ENCODE data around the gene CELSR2.
A peak's percentile ranks its signal among the peaks of the same experiment; 100 is the strongest.

CELSR2 gene

DNA sequence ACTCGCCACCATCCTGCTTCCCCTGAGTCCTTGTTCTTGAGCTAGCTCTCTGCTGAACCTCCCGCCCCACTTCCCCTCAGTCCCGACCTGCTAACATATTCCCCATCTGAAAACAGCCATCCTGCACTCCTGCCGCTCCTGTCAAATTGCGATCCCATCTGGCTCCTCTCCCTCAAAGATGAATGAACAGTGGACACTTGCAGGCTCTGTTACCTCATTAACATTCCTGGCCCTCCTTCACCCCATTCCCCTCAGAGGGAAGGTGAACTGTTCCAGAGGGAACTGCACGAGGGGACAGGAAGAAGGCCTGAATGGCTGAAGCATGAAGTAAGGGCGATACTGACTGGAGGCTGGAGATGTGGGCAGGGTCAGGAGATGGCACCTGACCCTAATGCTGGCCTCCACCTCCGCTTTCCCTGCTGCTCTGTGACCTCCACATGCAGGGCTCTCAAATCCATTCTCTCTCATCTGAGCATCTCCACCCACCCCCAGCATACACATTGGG is 7.4 kb upstream of the CELSR2 start:
- TF ChIP-seq POLR2AphosphoS5 (IDR thresholded peaks at IDR 0.05; ENCODE audit: low read depth, low read length) (no peak), SPI1 (IDR thresholded peaks at IDR 0.05; ENCODE audit: low read depth, low read length) (no peak), TAF1 (IDR thresholded peaks at IDR 0.05; ENCODE audit: low read depth, low read length) (no peak), PAX5 (IDR thresholded peaks at IDR 0.05; ENCODE audit: insufficient read depth, low read length, severe bottlenecking) (no peak), POLR2A (IDR thresholded peaks at IDR 0.05; ENCODE audit: low read depth, low read length) (no peak), POU2F2 (IDR thresholded peaks at IDR 0.05; ENCODE audit: low read depth, low read length) (no peak)
- no peak for DNase-seq (ENCODE audit: insufficient read length, low spot score)
- no peak for FAIRE-seq

GRCh38 chr1:109242387-109242786 is 7.0 kb upstream of the CELSR2 start:
- TF ChIP-seq POU2F2 (IDR thresholded peaks at IDR 0.05; ENCODE audit: low read depth, low read length), result no peak
- no peak for DNase-seq (ENCODE audit: insufficient read length, low spot score)
- FAIRE-seq, result no peak

DNA sequence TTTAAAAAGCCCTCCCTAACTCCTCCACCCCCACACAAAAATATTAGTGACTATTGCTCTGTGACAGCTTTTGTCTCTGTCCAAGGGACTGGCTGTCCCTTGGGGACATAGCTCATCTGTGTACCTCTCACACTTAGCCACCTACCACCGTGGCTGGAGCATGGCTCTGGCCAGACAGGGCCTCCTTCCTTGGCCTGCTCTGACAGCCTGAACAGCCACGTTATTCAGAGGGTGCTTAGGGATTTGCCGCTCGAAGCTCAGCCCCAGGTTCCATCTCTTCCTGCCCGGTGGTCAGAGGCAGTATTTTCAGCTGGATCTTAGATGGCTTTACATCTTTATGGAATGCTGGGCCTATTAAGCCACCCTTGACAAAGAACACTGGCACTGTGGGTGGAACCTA is 6.1 kb upstream of the CELSR2 start:
- no peak for TF ChIP-seq POLR2A (IDR thresholded peaks at IDR 0.05; ENCODE audit: low read depth, low read length)
- no peak for FAIRE-seq
- no peak for DNase-seq (ENCODE audit: insufficient read length, low spot score)

- no peak for FAIRE-seq
Measured at GRCh38 chr1:109243860-109244552, 5.3 kb upstream of the CELSR2 start.

GRCh38 chr1:109246141-109246551 is 3.2 kb upstream of the CELSR2 start:
- FAIRE-seq, result no peak
- DNase-seq (ENCODE audit: insufficient read length, low spot score), result no peak
- TF ChIP-seq POU2F2 (IDR thresholded peaks at IDR 0.05; ENCODE audit: low read depth, low read length) (no peak), POLR2AphosphoS5 (IDR thresholded peaks at IDR 0.05; ENCODE audit: low read depth, low read length) (no peak)

More at GRCh38 chr1:109243860-109244552, 5.3 kb upstream of the CELSR2 start:
- no peak for TF ChIP-seq POU2F2 (IDR thresholded peaks at IDR 0.05; ENCODE audit: low read depth, low read length)
- no peak for TF ChIP-seq SPI1 (IDR thresholded peaks at IDR 0.05; ENCODE audit: low read depth, low read length)
- TF ChIP-seq POLR2A (IDR thresholded peaks at IDR 0.05; ENCODE audit: low read depth, low read length), result no peak
- TF ChIP-seq POLR2AphosphoS5 (IDR thresholded peaks at IDR 0.05; ENCODE audit: low read depth, low read length), result no peak
- no peak for TF ChIP-seq PAX5 (IDR thresholded peaks at IDR 0.05; ENCODE audit: insufficient read depth, low read length, severe bottlenecking)
- no peak for TF ChIP-seq TAF1 (IDR thresholded peaks at IDR 0.05; ENCODE audit: low read depth, low read length)
- no peak for DNase-seq (ENCODE audit: insufficient read length, low spot score)

DNA sequence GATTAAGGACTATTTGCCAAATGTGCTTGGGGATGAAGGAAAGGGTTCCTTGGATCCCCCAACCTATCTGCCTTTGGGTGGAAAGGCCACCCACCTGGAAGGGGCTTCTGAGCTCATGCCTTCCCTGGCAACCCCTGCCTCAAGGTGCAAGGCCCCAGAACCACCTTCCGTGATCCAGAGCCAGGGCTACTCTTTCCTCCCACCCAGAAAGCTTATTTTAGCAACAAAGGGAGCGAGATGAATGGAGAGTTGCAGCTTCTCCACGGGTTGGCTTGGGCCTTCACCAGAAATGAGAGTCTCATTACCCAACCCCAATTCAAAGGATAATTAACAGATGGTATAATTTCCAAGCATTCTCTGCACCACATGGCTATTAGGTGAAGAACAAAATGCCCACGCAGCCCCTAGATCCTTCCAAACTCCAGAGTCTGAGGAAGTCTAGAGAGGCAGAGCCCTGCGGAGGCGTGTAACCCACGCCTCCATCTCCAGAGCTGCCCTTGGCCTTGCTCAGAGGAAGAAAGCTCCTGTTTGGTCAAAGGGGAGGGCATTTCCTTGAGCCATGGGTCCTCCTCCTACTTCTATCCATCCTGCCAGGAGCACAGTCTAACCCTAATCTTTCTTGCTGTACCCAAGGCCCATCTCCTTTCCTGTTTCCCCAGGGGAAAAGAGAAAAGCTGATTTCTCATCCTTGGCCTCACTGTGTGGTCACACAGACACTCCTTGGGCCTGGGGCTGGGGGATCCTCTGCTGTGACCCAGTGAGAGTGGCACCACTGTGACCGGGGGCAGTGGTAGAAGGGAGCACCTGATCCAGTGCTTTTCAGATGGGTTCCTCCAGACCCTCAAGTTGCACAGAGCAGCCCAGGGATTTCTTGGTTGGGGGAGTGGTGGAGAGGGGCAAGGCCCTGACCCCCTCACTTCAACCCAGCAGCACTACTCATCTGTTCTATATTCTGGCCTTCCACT is 1.7 kb upstream of the CELSR2 start:
- no peak for FAIRE-seq
- TF ChIP-seq POU2F2 (IDR thresholded peaks at IDR 0.05; ENCODE audit: low read depth, low read length) (no peak), POLR2AphosphoS5 (IDR thresholded peaks at IDR 0.05; ENCODE audit: low read depth, low read length) (no peak), POLR2A (IDR thresholded peaks at IDR 0.05; ENCODE audit: low read depth, low read length) (no peak), TAF1 (IDR thresholded peaks at IDR 0.05; ENCODE audit: low read depth, low read length) (no peak), PAX5 (IDR thresholded peaks at IDR 0.05; ENCODE audit: insufficient read depth, low read length, severe bottlenecking) (no peak), SPI1 (IDR thresholded peaks at IDR 0.05; ENCODE audit: low read depth, low read length) (no peak)

DNA sequence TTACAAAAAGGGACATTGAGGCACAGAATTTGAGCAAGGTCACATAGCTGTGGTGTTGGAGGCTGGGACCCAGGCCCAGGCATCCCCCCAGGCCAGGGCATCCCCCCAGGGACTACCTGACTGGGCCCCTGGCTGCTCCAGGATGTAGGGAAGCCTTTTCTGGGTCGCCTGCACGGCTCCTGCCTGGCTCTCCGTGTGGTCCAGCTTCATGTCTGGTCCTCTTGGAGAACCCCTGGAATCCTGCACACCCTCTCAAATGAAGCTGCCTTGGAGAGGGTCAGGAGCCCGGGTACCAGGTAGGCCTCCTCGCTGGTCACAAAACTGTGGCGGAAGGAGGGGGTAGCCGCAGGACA is 919 bp upstream of the CELSR2 start:
- DNase-seq (ENCODE audit: insufficient read length, low spot score) (no peak), FAIRE-seq (no peak)
- TF ChIP-seq POLR2A (IDR thresholded peaks at IDR 0.05; ENCODE audit: low read depth, low read length) (no peak), POLR2AphosphoS5 (IDR thresholded peaks at IDR 0.05; ENCODE audit: low read depth, low read length) (no peak)

More for the DNA sequence above, 1.7 kb upstream of the CELSR2 start:
- DNase-seq (ENCODE audit: insufficient read length, low spot score), result no peak

DNA sequence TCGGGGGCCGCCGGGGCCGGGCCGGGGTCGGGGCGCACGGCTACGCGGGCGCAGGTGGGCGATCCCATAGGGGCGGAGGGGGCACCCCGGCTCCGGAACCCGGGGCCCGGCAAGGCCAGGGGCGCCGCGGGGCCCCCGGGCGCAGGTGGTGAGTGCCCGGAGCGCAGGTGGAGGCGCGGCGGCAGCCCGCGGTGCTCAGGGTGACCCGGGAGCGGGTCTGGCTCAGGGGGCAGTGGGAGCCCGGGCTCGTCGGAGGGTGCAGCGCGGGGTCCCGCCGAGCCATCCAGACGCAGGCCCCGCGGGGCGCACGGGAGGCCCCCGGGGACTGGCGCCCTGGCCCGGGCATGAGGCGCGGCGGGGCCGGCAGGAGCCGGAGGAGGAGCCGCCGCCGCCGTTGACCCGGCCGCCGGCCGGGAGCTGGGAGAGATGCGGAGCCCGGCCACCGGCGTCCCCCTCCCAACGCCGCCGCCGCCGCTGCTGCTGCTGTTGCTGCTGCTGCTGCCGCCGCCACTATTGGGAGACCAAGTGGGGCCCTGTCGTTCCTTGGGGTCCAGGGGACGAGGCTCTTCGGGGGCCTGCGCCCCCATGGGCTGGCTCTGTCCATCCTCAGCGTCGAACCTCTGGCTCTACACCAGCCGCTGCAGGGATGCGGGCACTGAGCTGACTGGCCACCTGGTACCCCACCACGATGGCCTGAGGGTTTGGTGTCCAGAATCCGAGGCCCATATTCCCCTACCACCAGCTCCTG is 489 bp downstream of the CELSR2 start:
- no peak for FAIRE-seq
- TF ChIP-seq POLR2AphosphoS5 (IDR thresholded peaks at IDR 0.05; ENCODE audit: low read depth, low read length) (no peak), POU2F2 (IDR thresholded peaks at IDR 0.05; ENCODE audit: low read depth, low read length) (no peak), POLR2A (IDR thresholded peaks at IDR 0.05; ENCODE audit: low read depth, low read length) (no peak), TAF1 (IDR thresholded peaks at IDR 0.05; ENCODE audit: low read depth, low read length) (no peak), SPI1 (IDR thresholded peaks at IDR 0.05; ENCODE audit: low read depth, low read length) (no peak), PAX5 (IDR thresholded peaks at IDR 0.05; ENCODE audit: insufficient read depth, low read length, severe bottlenecking) (no peak)

GRCh38 chr1:109250454-109251276 is 1.3 kb downstream of the CELSR2 start:
- no peak for FAIRE-seq

More for the DNA sequence above, 489 bp downstream of the CELSR2 start:
- peak; percentile 51 for DNase-seq (ENCODE audit: insufficient read length, low spot score)

More at GRCh38 chr1:109250454-109251276, 1.3 kb downstream of the CELSR2 start:
- TF ChIP-seq TAF1 (IDR thresholded peaks at IDR 0.05; ENCODE audit: low read depth, low read length) (no peak), SPI1 (IDR thresholded peaks at IDR 0.05; ENCODE audit: low read depth, low read length) (no peak), POLR2A (IDR thresholded peaks at IDR 0.05; ENCODE audit: low read depth, low read length) (no peak), POLR2AphosphoS5 (IDR thresholded peaks at IDR 0.05; ENCODE audit: low read depth, low read length) (no peak), PAX5 (IDR thresholded peaks at IDR 0.05; ENCODE audit: insufficient read depth, low read length, severe bottlenecking) (no peak), POU2F2 (IDR thresholded peaks at IDR 0.05; ENCODE audit: low read depth, low read length) (no peak)
- DNase-seq (ENCODE audit: insufficient read length, low spot score), result peak; percentile 15

Data from GM12891 (cell line).